Upper lobe of left lung (tissue), 6 donors: ENCODE measurements around the gene CPT1A. TPM values are rescaled to one million over a fixed set of nuclear protein-coding genes. Genes with fewer than 3 reads are reported as not detected.

Experiments
- ATAC-seq, 2 donors: fragments of 200-7000 bp; cut with Tn5 transposase; one replicate each; pipeline ENCODE4 v1.9.1; 2022; ENCODE audit warnings: mild to moderate bottlenecking in 2 of 2, moderate library complexity in 2 of 2; ENCODE audit not compliant: low FRiP score in 2 of 2
- DNase-seq, 2 donors: peaks; one replicate each; pipeline ENCODE4 v3.0.0-alpha.2; 2019 to 2020
- H3K27ac ChIP-seq, 4 donors: fragments of 200-600 bp; sonication (generic); one replicate each; pipeline ENCODE4 v1.5.1; 2016 to 2019
- H3K27me3 ChIP-seq, 4 donors: fragments of 200-600 bp; sonication (generic); one replicate each; pipeline ENCODE4 v1.5.1; 2017 to 2019
- H3K36me3 ChIP-seq, 4 donors: fragments of 200-600 bp; sonication (generic); one replicate each; pipeline ENCODE4 v1.5.1; 2016 to 2019
- H3K4me1 ChIP-seq, 4 donors: fragments of 200-600 bp; sonication (generic); one replicate each; pipeline ENCODE4 v1.5.1; 2018 to 2019
- H3K4me3 ChIP-seq, 4 donors: fragments of 200-600 bp; sonication (generic); one replicate each; pipeline ENCODE4 v1.5.1; 2017 to 2019; ENCODE audit warnings: mild to moderate bottlenecking in 2 of 4, moderate library complexity in 1 of 4
- H3K9me3 ChIP-seq, 4 donors: fragments of 200-600 bp; sonication (generic); one replicate each; pipeline ENCODE4 v1.5.1; 2018 to 2019
- CTCF ChIP-seq, 6 experiments: fragments of 450-650 bp in 4 of 6; fragments of 200-600 bp in 2 of 6; sonication (generic) in 2 of 6; IDR thresholded peaks; one replicate each; pipeline ENCODE4 v1.5.1; 2016 to 2019; ENCODE audit warnings: antibody characterized with exemption in 6 of 6
- EP300 ChIP-seq, 4 donors: sonication (generic); formaldehyde crosslinking; IDR thresholded peaks; one replicate each; pipeline ENCODE4 v1.5.1; 2017; ENCODE audit warnings: antibody characterized with exemption in 4 of 4, control low read depth in 2 of 4
- POLR2A ChIP-seq, 4 donors: fragments of 450-650 bp; IDR thresholded peaks; one replicate each; pipeline ENCODE4 v1.5.1; 2016 to 2017; ENCODE audit warnings: antibody characterized with exemption in 4 of 4, mild to moderate bottlenecking in 2 of 4
- POLR2AphosphoS5 ChIP-seq, 2 donors: sonication (generic); formaldehyde crosslinking; IDR thresholded peaks; one replicate each; pipeline ENCODE4 v1.5.1; 2017; ENCODE audit warnings: antibody characterized with exemption in 2 of 2
- WGBS, 2 donors: methylation state at CpG; one replicate each; pipeline ENCODE4 v1.1.5; 2017 to 2018; 5-methylcytosine and 5-hydroxymethylcytosine counted together
- total RNA-seq, 6 donors: library from RNA; depleted of rRNA in 4 of 6; stranded (reverse); fragments of >200 nt in 4 of 6; gene quantifications; one replicate each; pipeline versions ENCODE4 v1.1.0 to v1.2.1, GENCODE V29; 2016 to 2021
- donor health status: DM: no; HTN: no; CAD: no; lungs with moderate emphysema.
- donor health status: DM: no; HTN: yes; CAD: no; lungs with severe emphysema.

The CPT1A gene
- total RNA-seq, 6 donors from 2014 or later, result 38.2 to 91.8 (median 63.3) TPM

GRCh38 chr11:68881320-68881719 lies 39.6 kb upstream of the CPT1A start:
- WGBS, 2 donors, result 90 to 100% methylated on average over 2 of the region's 2 CpGs

GRCh38 chr11:68880851-68881250 lies 39.1 kb upstream of the CPT1A start:
- Histone ChIP-seq H3K4me3 (no peak overlapping the region), H3K36me3 (no peaks in the 10 kb centered on the region), H3K9me3 (no peaks in the 10 kb centered on the region), H3K27ac (no peak overlapping the region), H3K4me1 (no peaks in the 10 kb centered on the region), H3K27me3 (no peaks in the 10 kb centered on the region)
- 93% methylated on average over 5 of the region's 5 CpGs for WGBS, 2 donors
- no peak for ATAC-seq
- no peak for DNase-seq
- TF ChIP-seq CTCF (IDR thresholded peaks at IDR 0.05) (no peak), POLR2A (IDR thresholded peaks at IDR 0.05) (no peak), POLR2AphosphoS5 (IDR thresholded peaks at IDR 0.05) (no peak), EP300 (IDR thresholded peaks at IDR 0.05) (no peak)

More at GRCh38 chr11:68881320-68881719, 39.6 kb upstream of the CPT1A start:
- H3K9me3 ChIP-seq, result no peaks in the 10 kb centered on the region
- no peak overlapping the region for H3K4me3 ChIP-seq
- ATAC-seq (no peak), DNase-seq (no peak)
- H3K27ac ChIP-seq, result no peak overlapping the region
- no peaks in the 10 kb centered on the region for H3K27me3 ChIP-seq
- no peaks in the 10 kb centered on the region for H3K4me1 ChIP-seq
- H3K36me3 ChIP-seq, result no peaks in the 10 kb centered on the region
- TF ChIP-seq EP300 (IDR thresholded peaks at IDR 0.05), result no peak
- TF ChIP-seq POLR2AphosphoS5 (IDR thresholded peaks at IDR 0.05), result no peak
- no peak for TF ChIP-seq POLR2A (IDR thresholded peaks at IDR 0.05)

DNA sequence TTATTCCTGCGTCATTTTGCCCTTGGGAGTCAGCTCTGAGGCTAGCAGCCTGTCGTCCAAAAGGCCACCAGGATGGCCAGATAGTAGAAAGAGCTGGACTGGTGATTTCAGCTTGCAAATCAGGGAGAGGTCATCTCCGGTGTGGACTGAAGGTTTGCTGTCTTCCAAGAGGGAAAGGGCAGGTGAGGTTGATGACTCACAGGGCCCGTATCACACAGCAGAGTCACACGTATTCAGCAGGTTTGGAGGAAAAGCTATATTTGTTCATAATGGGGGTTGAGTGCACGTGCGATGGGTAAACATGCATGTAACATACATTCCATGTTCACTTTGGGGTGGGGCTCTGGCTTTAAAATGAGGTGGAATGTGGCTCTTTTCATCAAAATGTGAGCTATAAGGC lies 36.3 kb upstream of the CPT1A start:
- TF ChIP-seq POLR2AphosphoS5 (IDR thresholded peaks at IDR 0.05), result no peak
- no peak for TF ChIP-seq EP300 (IDR thresholded peaks at IDR 0.05)
- WGBS, 2 donors, result 90 to 96% methylated on average over 7 of the region's 7 CpGs
- H3K36me3 ChIP-seq, result no peaks in the 10 kb centered on the region
- ATAC-seq (no peak), DNase-seq (no peak)
- H3K27ac ChIP-seq, result no peak overlapping the region
- H3K9me3 ChIP-seq, result no peaks in the 10 kb centered on the region
- H3K4me1 ChIP-seq, result peaks cover 0 to 4% (median 0%) of the 10 kb centered on the region in 4 donors
- H3K4me3 ChIP-seq, result no peak overlapping the region
- H3K27me3 ChIP-seq, result no peaks in the 10 kb centered on the region

DNA sequence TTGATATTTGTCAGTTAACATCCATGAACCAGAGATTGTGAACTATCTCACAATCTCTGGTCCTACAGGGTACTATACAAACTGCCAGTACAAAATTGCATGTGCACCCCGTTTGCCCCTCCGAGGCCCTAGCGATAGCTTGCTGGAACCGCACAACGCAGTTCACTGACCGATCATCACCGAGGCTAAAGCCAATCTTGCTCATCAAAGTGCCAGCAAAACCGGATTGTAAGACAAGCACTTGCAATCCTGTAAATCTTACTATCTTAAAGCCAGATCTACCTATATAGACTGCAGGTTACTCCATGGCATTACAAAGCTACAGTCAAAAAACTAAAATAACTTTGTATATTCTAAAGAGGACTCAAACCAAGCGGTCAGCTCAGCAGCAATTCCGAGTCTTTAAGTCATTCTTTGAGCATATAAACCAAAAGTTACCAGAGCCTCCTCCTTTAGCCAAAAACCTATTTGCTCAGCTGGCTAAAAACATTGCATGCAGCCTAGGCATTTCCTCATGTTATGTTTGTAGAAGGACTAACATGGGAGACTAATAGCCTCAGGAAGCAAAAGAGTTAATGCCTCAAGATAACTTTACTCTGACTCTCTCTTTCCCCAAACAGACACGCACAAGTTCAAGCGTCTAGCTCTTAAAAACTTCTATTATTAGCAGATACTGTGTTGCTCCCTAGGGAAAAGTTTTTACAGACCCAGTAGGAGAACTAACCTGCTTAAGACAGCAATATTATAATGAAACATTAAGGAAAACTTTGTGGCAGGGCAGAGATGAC lies 30.7 kb upstream of the CPT1A start:
- Histone ChIP-seq H3K27me3 (no peaks in the 10 kb centered on the region), H3K36me3 (no peaks in the 10 kb centered on the region), H3K4me3 (no peak overlapping the region), H3K27ac (no peak overlapping the region), H3K4me1 (peaks cover 0 to 14% (median 4%) of the 10 kb centered on the region in 4 donors), H3K9me3 (no peaks in the 10 kb centered on the region)
- WGBS, 2 donors, result 77 to 84% methylated on average over 12 of the region's 12 CpGs
- ATAC-seq (no peak), DNase-seq (no peak)
- TF ChIP-seq POLR2AphosphoS5 (IDR thresholded peaks at IDR 0.05), result no peak
- TF ChIP-seq EP300 (IDR thresholded peaks at IDR 0.05), result no peak
- TF ChIP-seq POLR2A (IDR thresholded peaks at IDR 0.05), result no peak
- no peak for TF ChIP-seq CTCF (IDR thresholded peaks at IDR 0.05)

- TF ChIP-seq POLR2A (IDR thresholded peaks at IDR 0.05) (no peak), CTCF (IDR thresholded peaks at IDR 0.05) (no peak), EP300 (IDR thresholded peaks at IDR 0.05) (no peak), POLR2AphosphoS5 (IDR thresholded peaks at IDR 0.05) (no peak)
- DNase-seq (no peak), ATAC-seq (peak; percentile 20 to 45)
- 18 to 56% methylated on average over 9 of the region's 9 CpGs for WGBS, 2 donors
- Histone ChIP-seq H3K27me3 (no peaks in the 10 kb centered on the region), H3K9me3 (no peaks in the 10 kb centered on the region), H3K4me1 (peaks cover 0 to 14% (median 3%) of the 10 kb centered on the region in 4 donors), H3K36me3 (no peaks in the 10 kb centered on the region), H3K27ac (no peak overlapping the region), H3K4me3 (peak overlapping the region in 3 of 4 donors; percentile 46 to 49 (median 48))
Measured at GRCh38 chr11:68870470-68870869, 28.8 kb upstream of the CPT1A start.
